Measurements from ENCODE around the gene MOB3B. TPM values are rescaled to one million over a fixed set of nuclear protein-coding genes. Genes with fewer than 3 reads are reported as not detected.

The MOB3B gene
- total RNA-seq, 2 donors from 2014 or later, result 0.11 to 0.59 TPM

DNA sequence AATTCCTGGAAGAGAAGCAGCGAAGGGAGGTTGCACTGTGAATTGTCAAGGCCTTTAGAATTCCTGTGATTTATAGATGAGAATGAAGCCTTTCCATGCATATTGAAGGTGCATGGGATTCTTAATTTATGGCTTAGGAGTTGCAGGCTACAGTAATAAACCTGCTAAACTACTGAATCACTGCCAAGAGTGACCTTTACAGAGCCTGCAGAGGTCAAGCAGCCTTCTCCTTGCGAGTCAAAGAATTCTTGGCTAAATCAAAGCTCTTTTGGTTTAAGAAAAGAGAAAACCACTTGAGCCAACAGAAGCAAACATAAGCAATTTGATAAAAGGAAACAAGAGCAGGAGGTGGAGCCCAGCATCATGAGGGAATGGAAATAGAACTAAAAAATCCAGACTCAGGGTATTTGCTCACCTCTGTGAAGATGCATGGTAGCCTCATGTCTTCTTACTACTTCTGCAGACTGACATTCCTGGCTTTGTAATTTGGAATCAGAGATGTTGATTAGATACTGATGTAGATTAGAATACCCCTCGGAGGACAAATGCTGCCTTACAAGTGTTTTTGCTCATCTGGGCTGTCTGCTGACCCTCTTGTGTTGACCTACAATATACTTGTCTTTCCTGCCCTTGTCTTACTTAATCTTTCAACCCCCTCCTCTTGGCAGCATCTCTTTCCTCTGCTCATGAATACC lies 95.8 kb downstream of the MOB3B start:
- Mint-ChIP-seq H3K4me3 (no peak overlapping the region), H3K9me3 (peaks cover 12% of the 10 kb centered on the region), H3K4me1 (ENCODE audit: low read depth in 2 of 2) (peaks cover 0 to 3% of the 10 kb centered on the region in 2 donors), H3K27me3 (peaks cover 5 to 11% of the 10 kb centered on the region in 2 donors), H3K36me3 (no peaks in the 10 kb centered on the region), H3K27ac (no peak overlapping the region)
- no peak for DNase-seq (ENCODE audit: low spot score)
- ATAC-seq, result no peak

DNA sequence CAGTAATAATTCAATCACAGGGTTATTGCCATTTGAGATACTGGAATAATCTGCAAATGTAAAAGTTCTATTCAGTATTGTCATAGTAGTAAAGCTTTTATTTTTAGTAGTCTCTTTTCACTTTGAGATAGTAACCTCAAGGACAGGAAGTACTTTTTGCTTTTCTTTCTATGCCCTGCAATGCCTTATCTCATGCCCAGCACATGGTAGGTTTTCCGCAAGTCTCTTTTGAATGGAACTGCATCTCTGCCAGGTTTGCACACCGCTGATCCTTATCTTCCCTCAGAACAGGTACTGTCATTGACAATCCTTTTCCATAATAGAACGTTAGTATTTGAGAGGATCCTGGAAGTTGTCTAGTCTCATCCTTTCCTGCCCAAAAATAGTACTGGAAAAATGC lies 97.3 kb downstream of the MOB3B start:
- Mint-ChIP-seq H3K4me3 (no peak overlapping the region), H3K36me3 (no peaks in the 10 kb centered on the region), H3K27ac (no peak overlapping the region), H3K9me3 (peaks cover 12% of the 10 kb centered on the region), H3K27me3 (peaks cover 5 to 11% of the 10 kb centered on the region in 2 donors), H3K4me1 (ENCODE audit: low read depth in 2 of 2) (peaks cover 0 to 3% of the 10 kb centered on the region in 2 donors)
- ATAC-seq (no peak), DNase-seq (ENCODE audit: low spot score) (no peak)

DNA sequence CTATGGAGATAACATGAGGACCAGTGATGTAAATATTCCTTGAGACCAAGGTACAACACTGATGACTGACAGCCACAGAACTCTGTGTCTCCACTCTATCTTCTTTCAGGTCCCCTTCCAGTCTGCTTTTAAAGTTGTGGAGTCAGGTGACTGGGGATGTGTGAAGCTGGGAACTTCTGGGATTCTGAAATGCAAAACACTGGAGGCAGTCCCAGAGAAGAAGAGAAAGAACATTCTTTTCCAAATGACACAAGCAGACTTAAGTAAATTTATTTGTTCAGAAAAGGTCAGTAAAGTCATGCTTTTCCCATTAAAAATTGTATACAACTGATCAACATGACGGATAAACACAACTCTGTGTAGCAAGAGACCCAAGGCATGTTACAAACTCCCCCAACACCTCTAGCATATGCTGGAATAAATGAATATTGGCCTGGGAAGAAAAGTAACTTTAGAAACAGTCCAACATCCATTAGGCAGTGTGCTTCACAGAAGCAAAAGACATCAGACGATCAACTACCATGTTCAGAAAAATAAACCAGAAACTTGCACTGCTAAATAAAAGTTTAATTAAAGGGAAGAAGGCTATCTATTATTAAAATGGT lies 98.0 kb downstream of the MOB3B start:
- Mint-ChIP-seq H3K4me3 (no peak overlapping the region), H3K27ac (no peak overlapping the region), H3K27me3 (peaks cover 5 to 11% of the 10 kb centered on the region in 2 donors), H3K36me3 (no peaks in the 10 kb centered on the region), H3K9me3 (peaks cover 12% of the 10 kb centered on the region), H3K4me1 (ENCODE audit: low read depth in 2 of 2) (peaks cover 0 to 3% of the 10 kb centered on the region in 2 donors)
- ATAC-seq (no peak), DNase-seq (ENCODE audit: low spot score) (no peak)

DNA sequence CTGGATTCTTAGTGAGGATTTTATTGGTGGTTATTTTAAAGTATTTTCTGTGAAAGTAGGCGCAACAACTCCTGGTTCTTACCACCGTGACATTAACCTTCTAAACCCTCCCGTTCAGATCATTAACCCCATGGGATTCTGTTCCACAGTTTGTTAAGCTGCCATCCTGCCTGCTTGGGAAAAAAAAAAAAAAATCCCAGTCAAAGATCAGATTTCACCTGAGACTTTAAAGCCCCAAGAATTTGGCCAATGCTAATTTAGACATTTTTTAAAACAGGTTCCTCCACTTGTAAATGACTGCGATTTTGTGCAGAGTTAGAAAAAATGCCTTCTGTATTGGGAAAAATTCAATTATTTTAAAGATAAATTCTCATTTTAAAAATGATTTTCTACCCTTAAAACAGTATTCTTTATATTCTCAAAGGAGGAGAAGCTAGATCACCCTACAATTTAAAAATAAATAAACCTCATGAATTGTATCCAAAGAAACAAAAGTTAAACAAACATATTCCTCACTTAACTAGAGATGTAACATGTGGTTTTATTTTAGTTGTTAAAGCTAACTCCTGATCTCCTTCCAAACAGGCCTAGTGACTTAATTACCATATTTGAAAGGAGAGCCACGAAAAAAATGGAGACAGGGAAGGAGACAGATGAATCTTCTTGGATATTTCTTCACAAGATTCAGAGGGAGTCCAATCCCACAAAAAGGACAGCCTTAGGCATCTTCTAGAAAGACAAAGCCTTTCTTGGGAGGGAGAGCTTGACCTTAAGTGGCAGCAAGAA lies 98.7 kb downstream of the MOB3B start:
- no peaks in the 10 kb centered on the region for H3K36me3 Mint-ChIP-seq
- H3K27me3 Mint-ChIP-seq, result peaks cover 5 to 11% of the 10 kb centered on the region in 2 donors
- no peak for DNase-seq (ENCODE audit: low spot score)
- H3K27ac Mint-ChIP-seq, result no peak overlapping the region
- peaks cover 0 to 3% of the 10 kb centered on the region in 2 donors for H3K4me1 Mint-ChIP-seq (ENCODE audit: low read depth in 2 of 2)
- no peak overlapping the region for H3K4me3 Mint-ChIP-seq
- peaks cover 12% of the 10 kb centered on the region for H3K9me3 Mint-ChIP-seq
- no peak for ATAC-seq

DNA sequence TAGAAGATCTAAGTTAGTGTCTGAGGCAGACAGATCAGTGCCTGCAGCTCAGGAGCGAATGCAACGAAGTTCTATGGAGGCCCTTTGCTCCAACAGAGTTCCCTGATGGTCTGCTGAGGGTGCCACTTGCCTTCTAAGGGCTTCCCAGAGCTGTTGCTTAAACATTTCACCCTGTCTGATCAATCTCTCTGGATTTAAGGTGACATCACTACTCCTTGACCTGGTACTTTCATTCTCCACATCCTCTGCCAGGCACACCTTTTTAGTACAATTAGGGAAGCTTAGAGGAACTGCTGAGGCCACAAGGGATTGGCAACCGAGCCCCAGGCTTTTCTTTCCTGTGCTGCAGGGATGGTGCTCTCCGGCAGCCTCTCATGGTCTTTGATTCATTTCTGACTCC lies 99.7 kb downstream of the MOB3B start:
- Mint-ChIP-seq H3K4me1 (ENCODE audit: low read depth in 2 of 2) (peaks cover 0 to 3% of the 10 kb centered on the region in 2 donors), H3K4me3 (no peak overlapping the region), H3K27ac (no peak overlapping the region), H3K27me3 (peaks cover 5 to 10% of the 10 kb centered on the region in 2 donors), H3K36me3 (no peaks in the 10 kb centered on the region), H3K9me3 (peaks cover 12% of the 10 kb centered on the region)
- no peak for ATAC-seq
- no peak for DNase-seq (ENCODE audit: low spot score)

DNA sequence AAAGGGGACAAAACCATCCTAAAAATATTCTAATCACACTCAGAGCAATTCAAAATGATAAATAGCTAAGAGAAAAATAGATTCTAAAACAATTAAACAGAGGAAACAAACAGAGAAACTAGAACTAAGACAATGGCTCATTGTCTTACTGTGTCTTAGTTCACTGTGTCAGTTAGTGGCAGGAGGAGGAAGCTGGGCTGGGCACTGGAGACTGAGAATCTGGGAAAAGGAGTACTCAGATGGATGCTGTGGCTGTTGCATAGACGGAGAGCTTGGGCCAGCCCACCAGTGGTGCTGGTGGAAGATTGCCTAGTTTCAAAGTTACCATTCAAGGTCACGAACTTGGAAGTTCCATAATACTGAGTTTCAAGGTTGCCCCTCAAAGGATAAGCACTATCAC lies 100.2 kb downstream of the MOB3B start:
- DNase-seq (ENCODE audit: low spot score), result no peak
- Mint-ChIP-seq H3K36me3 (no peaks in the 10 kb centered on the region), H3K27ac (no peak overlapping the region), H3K4me1 (ENCODE audit: low read depth in 2 of 2) (peaks cover 0 to 3% of the 10 kb centered on the region in 2 donors), H3K9me3 (peaks cover 10% of the 10 kb centered on the region), H3K4me3 (no peak overlapping the region), H3K27me3 (peaks cover 3 to 6% of the 10 kb centered on the region in 2 donors)
- ATAC-seq, result no peak

DNA sequence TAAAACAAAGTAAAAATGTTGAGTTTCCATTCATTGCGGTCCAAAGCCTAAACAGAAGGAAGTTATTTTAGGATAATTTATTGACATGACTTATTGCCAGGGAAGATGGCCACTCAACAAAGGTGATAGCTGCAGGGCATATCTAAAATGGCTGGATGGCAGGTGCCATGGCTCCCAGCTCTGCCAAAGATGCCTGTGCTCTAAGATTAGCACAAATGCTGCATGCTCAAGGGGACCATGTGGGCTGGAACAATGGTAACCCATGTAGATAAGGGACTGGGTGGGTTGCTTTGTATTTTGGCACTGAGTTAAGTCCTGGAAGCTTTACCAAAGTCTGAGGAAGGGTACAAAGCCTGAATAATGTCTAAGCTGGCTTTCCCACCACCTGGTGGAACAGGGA lies 101.1 kb downstream of the MOB3B start:
- ATAC-seq, result no peak

DNA sequence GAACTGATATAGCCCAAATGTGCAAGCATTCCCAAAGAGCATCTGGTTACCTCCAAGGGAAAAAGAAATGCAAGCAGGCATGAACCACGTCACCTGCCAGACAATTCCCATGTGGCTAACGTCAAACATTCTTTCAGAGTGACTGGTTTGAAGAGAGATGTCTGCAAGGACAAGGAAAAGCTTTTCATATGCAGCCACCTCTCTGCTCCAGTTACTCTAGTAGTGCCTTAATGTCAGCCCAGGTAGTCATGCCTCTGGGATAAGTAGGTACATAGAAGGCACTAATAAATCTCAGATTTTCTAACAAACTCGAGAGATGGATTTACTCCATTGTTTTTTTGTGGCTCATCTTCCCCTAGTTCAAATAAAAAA lies 102.4 kb downstream of the MOB3B start:
- H3K9me3 Mint-ChIP-seq, result peaks cover 7% of the 10 kb centered on the region
- H3K4me1 Mint-ChIP-seq (ENCODE audit: low read depth in 2 of 2), result peaks cover 0 to under 1% of the 10 kb centered on the region in 2 donors
- H3K4me3 Mint-ChIP-seq, result no peak overlapping the region
- no peaks in the 10 kb centered on the region for H3K36me3 Mint-ChIP-seq
- H3K27ac Mint-ChIP-seq, result no peak overlapping the region
- peaks cover 0 to under 1% of the 10 kb centered on the region in 2 donors for H3K27me3 Mint-ChIP-seq
- ATAC-seq, result no peak
- no peak for DNase-seq (ENCODE audit: low spot score)

More for the DNA sequence above, 101.1 kb downstream of the MOB3B start:
- Mint-ChIP-seq H3K4me1 (ENCODE audit: low read depth in 2 of 2) (peaks cover 0 to 3% of the 10 kb centered on the region in 2 donors), H3K27me3 (peaks cover 0 to 3% of the 10 kb centered on the region in 2 donors), H3K36me3 (no peaks in the 10 kb centered on the region), H3K27ac (no peak overlapping the region), H3K4me3 (no peak overlapping the region), H3K9me3 (peaks cover 7% of the 10 kb centered on the region)
- no peak for DNase-seq (ENCODE audit: low spot score)

DNA sequence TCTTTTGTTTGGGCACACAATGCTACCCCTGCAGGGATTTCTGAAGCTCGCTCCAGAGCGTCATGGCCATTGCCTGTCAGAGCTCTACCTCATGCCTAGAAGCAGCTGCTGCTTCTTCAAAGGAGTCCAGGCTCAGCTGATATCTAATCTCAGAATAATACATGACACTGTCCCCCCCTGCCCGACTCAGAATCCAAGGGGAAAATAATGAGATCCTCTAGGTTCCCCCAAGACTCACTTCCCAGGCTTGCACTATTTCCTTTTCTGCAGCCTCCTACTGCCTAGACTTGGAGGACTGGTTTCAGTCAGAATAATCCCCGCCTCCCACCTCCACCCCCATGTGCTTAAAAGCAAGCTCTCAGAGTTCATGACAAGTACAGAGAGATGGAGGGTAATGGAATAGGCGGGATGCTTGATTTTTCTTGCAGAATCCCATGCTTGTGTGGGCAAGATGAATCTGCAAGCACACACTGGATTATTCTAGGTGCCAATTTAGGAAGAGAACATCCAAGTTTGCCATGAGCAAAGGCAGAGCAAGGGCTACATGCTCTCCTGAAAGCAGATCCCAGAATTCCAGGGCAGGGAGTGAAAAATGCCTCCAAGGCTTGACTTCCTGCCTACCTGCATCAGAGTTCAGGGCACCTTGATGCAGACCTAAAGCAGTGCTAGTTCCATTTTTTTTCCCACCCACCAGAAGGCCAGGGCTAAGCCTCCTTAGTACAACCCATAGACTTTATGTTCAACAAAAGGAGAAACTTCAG lies 102.9 kb downstream of the MOB3B start:
- DNase-seq (ENCODE audit: low spot score) (no peak), ATAC-seq (no peak)
- H3K9me3 Mint-ChIP-seq, result peaks cover 7% of the 10 kb centered on the region
- no peaks in the 10 kb centered on the region for H3K27me3 Mint-ChIP-seq
- H3K4me1 Mint-ChIP-seq (ENCODE audit: low read depth in 2 of 2), result no peaks in the 10 kb centered on the region
- no peak overlapping the region for H3K4me3 Mint-ChIP-seq
- H3K36me3 Mint-ChIP-seq, result no peaks in the 10 kb centered on the region
- no peak overlapping the region for H3K27ac Mint-ChIP-seq

DNA sequence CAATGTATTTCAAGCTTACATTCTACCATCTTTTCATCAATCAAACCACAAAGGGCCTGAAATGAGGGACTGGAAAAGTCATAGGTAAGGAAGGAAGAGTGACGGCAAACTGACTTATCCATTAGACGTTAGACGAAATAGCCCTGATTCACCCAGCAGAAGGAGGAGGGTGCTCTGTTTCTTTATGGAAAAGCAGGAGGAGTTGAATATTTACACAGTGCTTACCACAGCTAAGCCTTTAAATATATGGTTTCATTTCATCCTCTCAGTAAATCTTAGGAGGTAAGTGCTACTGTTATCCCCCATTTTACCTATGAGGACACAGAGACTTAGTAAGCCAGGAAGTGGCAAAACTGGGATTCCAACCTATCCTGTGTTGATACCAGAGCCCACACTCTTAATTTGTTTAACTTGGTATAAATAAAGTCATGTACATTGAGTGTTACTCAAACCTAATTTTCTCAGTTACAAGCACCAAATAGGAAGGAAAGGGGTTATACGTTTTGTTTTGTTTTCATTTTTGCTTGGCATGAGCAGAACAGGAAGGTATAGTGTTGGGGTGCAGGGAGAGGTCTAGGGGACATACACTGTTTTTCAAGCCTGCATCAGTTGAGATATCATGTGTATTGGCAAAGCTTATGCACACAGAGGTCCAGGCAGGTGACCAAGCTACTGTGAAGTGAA lies 103.6 kb downstream of the MOB3B start:
- H3K9me3 Mint-ChIP-seq, result peaks cover 7% of the 10 kb centered on the region
- no peaks in the 10 kb centered on the region for H3K36me3 Mint-ChIP-seq
- no peak overlapping the region for H3K27ac Mint-ChIP-seq
- DNase-seq (ENCODE audit: low spot score), result no peak
- no peaks in the 10 kb centered on the region for H3K4me1 Mint-ChIP-seq (ENCODE audit: low read depth in 2 of 2)
- H3K27me3 Mint-ChIP-seq, result no peaks in the 10 kb centered on the region
- no peak for ATAC-seq
- no peak overlapping the region for H3K4me3 Mint-ChIP-seq

DNA sequence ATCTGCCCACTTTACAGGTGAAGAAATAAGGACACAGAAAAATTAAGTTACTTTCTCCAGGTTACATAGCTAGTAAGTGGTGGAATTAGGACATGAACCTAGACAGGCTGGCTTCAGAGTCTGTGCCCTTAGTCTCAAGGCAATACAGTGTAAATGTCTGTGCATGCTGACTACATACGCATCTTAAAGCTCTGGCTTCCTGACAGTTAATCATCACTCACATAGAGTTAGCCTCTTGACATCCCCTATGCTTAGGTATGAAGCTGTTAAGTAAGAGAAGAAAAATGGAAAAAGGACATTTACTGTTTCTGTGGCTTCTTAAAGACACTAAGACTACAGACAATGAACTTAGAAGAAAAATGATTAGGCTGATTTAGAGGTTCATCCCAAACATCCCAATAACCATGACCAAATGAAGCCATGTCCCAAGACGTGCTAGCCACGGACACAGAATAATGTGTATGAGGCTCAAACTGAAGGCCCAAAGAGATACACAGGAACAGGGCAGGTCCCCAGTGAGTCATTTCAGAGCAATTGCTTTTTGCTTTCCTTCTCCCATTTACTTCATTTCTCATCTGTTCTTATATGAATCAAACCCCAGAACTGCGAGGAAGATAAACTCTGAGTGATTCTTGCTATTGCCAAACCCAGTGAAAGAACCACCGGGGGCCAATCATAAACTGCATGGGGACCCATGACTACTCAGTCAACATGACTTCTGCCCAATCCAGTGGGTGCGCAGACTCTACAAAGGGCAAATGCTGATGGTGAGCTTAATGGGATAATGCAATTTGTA lies 105.5 kb downstream of the MOB3B start:
- ATAC-seq, result no peak
- no peaks in the 10 kb centered on the region for H3K27me3 Mint-ChIP-seq
- H3K4me3 Mint-ChIP-seq, result no peak overlapping the region
- no peak for DNase-seq (ENCODE audit: low spot score)
- no peaks in the 10 kb centered on the region for H3K4me1 Mint-ChIP-seq (ENCODE audit: low read depth in 2 of 2)
- no peaks in the 10 kb centered on the region for H3K36me3 Mint-ChIP-seq
- H3K27ac Mint-ChIP-seq, result no peak overlapping the region
- peaks cover 3% of the 10 kb centered on the region for H3K9me3 Mint-ChIP-seq

DNA sequence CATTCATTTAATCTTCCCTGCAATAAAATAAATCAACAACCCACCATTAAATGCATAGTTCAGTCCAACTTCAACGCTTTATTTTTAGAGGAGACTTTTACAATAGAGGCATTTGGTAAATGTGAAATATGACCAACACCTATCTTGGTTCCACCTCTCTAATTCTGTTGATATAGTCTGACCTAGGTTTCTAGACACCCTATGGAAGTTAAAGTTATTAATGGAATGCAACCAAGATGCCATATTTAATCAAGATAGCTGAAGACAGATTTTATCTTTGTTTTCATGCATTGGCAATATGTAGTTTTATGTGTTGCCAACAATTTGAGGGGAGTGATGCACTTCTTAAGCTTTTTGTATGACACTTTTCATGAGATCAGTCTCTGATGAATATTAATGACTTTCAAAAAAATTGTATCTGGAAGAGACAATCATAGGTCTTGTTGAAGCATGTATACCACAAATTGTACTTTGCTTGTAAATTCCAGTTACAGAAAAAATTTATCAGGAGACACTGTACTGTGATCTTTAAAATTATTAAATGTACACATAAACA lies 107.3 kb downstream of the MOB3B start:
- no peak overlapping the region for H3K4me3 Mint-ChIP-seq
- H3K4me1 Mint-ChIP-seq (ENCODE audit: low read depth in 2 of 2), result no peaks in the 10 kb centered on the region
- DNase-seq (ENCODE audit: low spot score) (no peak), ATAC-seq (no peak)
- no peaks in the 10 kb centered on the region for H3K36me3 Mint-ChIP-seq
- H3K9me3 Mint-ChIP-seq, result no peaks in the 10 kb centered on the region
- H3K27me3 Mint-ChIP-seq, result no peaks in the 10 kb centered on the region
- no peak overlapping the region for H3K27ac Mint-ChIP-seq

Data from natural killer cell treated with Interleukin-12 subunit alpha and Interleukin-12 subunit beta and Interleukin-15 and Interleukin-18, amount 100 ng/mL, for 72 hours (primary cell).